Pericardium fibroblast (primary cell): ENCODE measurements around the gene MED7. TPM values are rescaled to one million over a fixed set of nuclear protein-coding genes. Genes with fewer than 3 reads are reported as not detected.

Experiments
- total RNA-seq: library from RNA; depleted of rRNA; stranded (reverse); fragments of >200 nt; gene quantifications from 2 replicates; pipeline ENCODE4 v1.2.3, GENCODE V29; 2015

Gene MED7
- 2.6 and 4.0 TPM in 2 replicates for total RNA-seq

GRCh38 chr5:157142317-157143126, at the start of gene MED7:
Gene MED7, minus strand, starts transcription at chr5:157142865. Its CDS starts 3,434 bp downstream, at chr5:157139431.

DNA sequence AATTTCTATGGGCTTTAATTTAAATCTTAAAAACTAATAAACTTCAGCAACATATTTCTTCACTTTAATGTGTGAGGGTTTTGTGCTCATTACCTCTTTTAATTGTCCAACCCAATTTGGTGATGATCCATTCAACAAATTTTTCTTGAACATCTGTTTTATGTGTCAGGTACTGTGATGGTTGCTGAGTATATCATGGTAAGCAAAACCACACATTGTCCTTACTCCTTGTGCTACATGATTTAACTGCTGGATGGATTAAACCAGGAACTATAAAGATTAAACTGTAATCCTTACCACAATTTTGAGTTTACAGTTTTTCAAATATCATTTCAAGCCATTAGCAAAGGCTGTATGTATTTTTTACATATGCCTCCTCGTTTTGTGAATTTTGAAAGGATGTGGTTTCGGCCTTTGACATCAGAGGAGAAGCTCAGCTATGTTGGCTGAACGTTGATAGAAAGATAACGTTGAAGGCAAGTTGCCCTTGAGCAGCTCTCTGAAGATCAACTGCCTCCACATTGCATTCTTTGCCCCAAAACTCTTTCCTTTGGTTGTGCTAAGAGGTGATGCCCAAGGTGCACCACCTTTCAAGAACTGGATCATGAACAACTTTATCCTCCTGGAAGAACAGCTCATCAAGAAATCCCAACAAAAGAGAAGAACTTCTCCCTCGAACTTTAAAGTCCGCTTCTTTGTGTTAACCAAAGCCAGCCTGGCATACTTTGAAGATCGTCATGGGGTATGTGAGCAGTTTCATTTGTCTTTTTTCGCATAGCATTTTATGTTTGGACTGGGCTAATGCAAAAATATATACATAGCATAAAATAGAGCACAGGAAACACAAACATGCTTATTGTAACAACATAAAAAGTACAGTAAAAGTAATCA, 38.0 kb upstream of the MED7 start, which contains the start of gene ITK:
ITK (plus strand) TSS at position 467 of the 891 bp plus-strand sequence; CDS start at position 605, 138 bp downstream.

DNA sequence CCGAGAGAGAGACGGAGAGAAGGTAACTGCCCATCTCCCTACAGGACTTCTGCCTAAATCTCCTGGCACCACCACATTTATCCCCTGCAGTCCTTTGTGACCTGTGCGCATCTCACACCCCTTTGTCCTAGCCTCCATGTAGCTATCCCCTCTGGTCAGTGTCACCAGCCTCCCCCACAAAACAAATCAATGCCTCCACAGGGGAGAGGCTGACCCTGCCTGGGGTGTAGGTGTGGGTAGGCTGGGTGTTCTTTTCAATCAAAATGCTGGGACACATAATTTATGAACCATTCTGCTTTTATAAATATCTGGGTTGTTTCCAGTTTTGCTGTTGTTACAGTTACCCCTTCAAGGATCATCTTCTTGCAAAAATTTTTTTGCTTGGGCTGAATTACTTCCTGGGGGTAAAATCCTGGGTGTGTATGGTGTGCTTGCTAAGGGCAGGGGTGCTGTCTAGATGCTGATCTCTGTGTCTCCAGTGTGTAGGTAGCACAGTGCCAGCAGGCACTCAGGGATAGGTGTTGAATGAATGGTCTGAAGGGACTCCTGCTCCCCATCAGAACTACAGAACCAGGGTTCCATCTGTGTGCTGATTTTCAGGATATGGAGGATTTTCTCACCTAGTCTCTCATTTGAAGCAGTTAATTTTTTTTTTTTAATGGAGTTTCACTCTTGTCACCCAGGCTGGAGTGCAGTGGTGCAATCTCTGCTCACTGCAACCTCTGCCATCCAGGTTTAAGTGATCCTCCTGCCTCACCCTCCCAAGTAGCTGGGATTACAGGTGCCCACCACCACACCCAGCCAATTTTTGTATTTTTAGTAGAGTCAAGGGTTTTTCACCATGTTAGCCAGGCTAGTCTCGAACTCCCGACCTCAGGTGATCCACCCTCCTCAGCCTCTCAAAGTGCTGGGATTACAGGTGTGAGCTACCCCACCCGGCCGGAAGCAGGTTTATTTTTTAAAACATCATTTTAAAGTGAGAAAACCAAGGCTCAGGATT, 23.8 kb upstream of the MED7 start, which contains the start of gene GARIN3:
GARIN3 (minus strand) TSS at position 51 of the 1,000 bp plus-strand sequence. CDS start 96 bp downstream, outside the sequence.

GRCh38 chr5:157108976-157109375, 33.7 kb downstream of the MED7 start, which contains the start of gene HAVCR2:
Gene HAVCR2, minus strand, starts transcription at chr5:157109044. Its CDS starts 61 bp downstream, at chr5:157108983.

Other genes with a start within 250 kb of the MED7 start
- not detected in 2 replicates for gene TIMD4, start 179.6 kb downstream of the MED7 start, total RNA-seq
- not detected in 2 replicates for gene HAVCR1, start 83.7 kb downstream of the MED7 start, total RNA-seq
- gene HAVCR2, start 33.8 kb downstream of the MED7 start, total RNA-seq, result not detected in 2 replicates
- gene GARIN3, start 23.4 kb upstream of the MED7 start, total RNA-seq, result not detected in 2 replicates
- under 0.01 TPM in 1 of 2 replicates, not detected in the other for gene ITK, start 38.0 kb upstream of the MED7 start, total RNA-seq
- 0.12 and 0.94 TPM in 2 replicates for gene CYFIP2, start 123.3 kb upstream of the MED7 start, total RNA-seq